Activated effector memory CD4-positive, alpha-beta T cell treated with anti-CD3 and anti-CD28 coated beads, Interleukin-2, amount 50 U/mL, for 16 hours (primary cell): Measurements from ENCODE around the gene CDK2AP2.
"Not testable (repeated sequence)": the region's sequence is repeated elsewhere in the genome, so short reads cannot be mapped to it uniquely, and the experiment has no call there.

ENCODE experiments used
- DNase-seq: peaks from one replicate; pipeline ENCODE4 v3.0.0-alpha.2; 2020

CDK2AP2 gene

DNA sequence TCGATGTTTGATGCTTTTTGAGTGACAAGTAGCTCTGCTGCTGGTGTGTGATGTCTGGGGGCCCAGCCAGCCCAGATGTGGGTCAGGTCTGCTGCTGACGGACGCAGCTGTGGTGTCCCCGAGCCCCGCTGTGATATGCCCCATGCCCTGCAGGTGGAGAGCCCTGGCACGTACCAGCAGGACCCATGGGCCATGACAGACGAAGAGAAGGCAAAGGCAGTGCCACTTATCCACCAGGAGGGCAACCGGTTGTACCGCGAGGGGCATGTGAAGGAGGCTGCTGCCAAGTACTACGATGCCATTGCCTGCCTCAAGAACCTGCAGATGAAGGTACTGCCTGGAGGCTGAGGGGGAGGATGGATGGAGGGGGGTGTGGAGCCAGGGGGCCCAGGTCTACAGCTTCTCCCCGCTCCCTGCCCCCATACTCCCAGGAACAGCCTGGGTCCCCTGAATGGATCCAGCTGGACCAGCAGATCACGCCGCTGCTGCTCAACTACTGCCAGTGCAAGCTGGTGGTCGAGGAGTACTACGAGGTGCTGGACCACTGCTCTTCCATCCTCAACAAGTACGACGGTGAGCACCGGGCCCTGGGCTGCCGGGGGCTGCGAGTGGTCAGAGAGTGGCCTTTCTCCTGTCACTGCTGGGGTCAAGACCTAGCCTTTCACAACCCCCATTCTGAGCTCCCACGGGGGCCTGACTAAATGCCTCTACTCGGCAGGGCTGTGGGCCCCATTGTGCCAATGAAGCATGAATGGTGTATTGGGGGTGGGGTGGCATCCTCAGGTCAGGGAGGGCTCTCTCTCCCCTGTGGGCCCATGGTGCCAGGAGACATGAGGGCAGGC lies 17.9 kb downstream of the CDK2AP2 start:
- DNase-seq = no peak

DNA sequence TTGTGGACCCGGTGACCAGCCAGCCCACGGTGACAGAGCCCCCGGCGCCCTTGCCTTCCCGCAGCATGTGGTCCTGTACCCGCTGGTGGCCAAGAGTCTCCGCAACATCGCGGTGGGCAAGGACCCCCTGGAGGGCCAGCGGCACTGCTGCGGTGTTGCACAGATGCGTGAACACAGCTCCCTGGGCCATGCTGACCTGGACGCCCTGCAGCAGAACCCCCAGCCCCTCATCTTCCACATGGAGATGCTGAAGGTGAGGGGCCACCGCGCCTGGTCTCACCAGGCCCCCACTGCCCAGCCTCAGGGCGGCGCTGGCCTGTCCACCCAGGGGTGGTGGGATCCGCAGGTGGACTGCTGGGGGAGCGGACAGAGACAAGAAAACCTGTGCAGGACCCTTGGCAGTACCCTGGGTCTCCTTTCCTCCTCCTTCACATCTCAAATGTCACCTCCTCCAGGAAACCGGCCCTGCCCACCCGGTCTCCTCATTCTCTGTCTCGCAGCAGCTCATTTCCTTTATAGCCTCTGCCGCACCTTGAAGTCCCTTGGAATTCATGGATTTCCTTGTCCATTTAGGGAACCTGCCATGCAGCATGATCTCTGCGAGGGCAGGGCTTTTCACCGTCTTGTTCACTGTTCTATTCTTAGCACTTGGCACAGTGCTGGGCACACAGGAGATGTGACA lies 18.6 kb downstream of the CDK2AP2 start:
- DNase-seq = no peak

DNA sequence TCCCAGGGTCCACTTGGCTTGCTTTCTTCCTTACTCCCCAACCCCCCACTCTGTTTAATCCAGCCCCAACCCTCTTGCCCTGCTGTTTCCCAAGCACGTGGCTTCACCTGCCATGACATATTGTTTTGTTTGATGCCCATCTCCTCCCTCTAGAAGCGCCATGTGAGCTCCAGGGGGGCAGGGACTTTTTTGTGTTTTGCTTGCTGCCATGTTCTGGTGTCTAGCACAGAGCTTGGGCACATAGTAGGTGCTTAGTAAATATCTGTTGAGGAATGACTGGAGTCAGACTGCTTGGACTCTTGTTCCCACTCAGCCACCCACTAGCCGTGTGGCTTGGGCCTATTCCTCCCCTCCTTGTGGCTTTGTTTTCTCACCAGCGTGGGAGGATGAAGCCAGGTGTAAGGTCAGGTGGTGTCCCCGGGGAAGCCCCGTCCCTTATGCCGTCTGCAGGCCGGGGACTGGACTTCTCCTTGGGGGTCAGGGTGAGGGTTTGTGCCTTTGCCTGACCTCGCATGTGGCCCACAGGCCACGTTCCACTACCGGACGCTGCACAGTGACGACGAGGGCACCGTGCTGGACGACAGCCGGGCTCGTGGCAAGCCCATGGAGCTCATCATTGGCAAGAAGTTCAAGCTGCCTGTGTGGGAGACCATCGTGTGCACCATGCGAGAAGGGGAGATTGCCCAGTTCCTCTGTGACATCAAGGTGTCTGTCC lies 21.3 kb downstream of the CDK2AP2 start:
- DNase-seq = peak; percentile 82

DNA sequence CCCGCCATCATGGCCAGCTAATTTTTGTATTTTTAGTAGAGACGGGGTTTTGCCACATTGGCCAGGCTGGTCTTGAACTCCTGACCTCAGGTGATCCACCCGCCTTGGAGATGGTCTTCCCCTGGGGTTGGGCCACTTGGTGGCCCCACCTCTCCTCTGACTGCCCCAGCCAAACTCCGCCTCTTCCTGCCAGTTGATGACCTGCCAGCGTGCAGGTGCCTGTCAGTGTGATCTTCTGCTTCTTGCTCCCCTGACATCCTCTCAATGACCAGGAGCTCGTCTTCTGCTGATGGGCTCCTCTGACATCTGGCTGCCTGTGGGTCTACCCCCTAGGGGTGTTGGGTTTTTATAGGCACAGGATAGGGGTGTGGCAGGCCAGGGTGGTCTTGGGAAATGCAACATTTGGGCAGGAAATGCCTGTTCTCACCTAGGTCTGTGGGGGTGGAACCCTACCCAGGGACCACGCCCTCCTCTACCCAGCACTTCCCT lies 22.0 kb downstream of the CDK2AP2 start:
- DNase-seq = peak; percentile 79

DNA sequence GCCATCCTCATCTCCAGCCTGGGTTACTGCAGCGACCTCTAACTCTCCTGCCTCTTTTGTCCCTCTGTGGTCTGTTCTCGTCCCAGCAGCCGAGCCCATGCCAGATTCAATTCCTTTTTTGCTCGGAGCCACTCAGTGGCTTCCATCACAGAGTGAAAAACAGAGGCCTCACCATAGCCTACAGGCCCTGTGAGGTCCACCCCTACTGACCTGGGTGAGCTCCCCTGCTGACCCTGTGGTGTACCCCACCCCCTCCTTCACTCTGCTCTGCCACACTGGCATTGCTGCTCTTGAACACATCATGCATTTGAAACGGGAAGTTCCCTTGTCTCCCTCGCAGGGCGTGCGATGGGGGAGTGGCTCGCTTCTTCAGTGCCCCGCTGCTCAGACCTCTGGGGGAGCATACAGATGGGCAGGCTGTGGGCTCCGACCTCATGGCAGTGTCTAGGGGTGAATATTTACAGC lies 23.1 kb downstream of the CDK2AP2 start:
- peak; percentile 88 for DNase-seq

DNA sequence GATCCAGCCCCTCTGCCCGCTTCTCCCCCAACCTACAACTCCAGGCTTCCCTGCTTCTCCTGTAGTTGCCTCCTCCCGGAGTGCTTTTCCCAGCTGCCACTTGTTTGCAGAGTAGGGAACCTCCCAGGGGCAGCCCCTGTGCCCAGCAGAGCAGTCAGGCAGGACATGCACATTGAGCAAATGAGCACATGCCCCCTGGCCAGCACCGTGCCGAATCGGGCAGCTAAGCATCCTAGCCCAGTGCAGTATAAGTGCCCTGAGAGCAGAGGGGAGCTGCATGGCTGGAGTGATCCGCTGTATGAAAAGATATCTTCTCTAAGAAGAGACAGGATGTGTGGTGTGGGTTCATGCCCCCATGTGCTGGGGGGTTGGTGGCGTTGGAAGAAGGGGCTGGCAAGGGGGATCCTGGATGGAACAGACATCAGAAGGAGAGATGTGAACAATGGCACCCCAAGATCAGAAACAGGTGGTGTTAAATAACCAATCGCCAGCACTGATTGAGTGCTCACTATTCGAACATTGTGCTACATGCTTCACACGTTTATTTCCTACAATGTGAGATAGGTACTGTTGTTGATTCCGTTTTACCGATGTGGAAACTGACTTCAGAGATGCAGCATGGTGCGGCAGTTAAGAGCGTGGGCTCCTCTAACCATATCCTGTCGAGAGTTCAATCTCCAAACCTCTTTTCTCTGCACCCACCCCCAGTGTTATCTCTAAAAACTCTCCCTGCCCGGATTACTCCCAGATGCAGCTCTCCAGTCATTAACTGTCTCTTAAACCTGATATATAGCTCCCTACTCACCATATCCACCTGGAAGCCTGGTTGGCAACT lies 23.9 kb downstream of the CDK2AP2 start:
- peak; percentile 79 for DNase-seq

DNA sequence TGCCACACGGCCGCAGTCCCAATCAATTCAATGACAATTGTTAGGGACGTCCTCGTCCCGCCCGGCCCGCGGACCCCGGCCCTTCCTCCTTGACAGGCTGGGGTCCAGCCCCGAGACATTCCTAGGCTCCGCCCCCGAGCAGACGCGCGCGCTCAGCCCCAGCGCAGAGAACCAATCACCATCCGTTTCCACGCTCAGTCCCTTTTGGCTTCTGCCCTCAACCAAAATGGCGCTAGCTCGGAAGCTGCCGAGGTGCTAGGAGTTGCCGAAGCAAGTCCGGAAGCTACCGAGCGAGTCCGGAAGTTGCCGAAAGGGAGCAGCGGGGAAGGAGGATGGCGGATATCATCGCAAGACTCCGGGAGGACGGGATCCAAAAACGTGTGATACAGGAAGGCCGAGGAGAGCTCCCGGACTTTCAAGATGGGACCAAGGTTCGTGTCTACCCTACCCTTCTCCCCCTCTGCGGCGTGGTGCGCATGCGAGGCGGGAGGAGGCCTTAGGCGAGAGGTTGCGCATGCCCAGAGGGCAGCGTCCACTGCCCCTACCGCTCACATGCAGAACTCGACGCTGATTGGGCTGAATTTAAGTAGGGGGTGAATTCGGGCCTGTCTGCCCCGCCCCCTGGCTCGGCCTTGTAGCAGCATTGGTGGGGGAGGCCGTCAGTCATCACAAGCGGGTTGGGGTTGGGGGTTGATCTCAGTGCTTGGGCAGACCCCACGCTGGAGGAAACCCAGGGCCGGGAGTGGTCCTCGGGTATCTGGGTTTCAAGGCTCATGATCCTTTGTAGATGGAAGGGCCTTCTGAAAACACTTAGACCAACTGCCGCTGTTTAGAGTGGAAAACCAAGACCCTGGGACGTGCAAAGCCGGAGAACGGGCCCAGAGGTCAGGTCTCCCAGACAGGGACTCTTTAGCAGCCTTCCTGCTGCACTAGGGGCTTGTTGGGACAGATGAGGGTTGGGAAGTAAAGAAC lies 24.8 kb downstream of the CDK2AP2 start, which contains the start of gene AIP:
TSS of gene AIP (plus strand) at position 200 of the 972 bp plus-strand sequence. CDS start at position 333, 133 bp downstream.
- peak; percentile 98 for DNase-seq

DNA sequence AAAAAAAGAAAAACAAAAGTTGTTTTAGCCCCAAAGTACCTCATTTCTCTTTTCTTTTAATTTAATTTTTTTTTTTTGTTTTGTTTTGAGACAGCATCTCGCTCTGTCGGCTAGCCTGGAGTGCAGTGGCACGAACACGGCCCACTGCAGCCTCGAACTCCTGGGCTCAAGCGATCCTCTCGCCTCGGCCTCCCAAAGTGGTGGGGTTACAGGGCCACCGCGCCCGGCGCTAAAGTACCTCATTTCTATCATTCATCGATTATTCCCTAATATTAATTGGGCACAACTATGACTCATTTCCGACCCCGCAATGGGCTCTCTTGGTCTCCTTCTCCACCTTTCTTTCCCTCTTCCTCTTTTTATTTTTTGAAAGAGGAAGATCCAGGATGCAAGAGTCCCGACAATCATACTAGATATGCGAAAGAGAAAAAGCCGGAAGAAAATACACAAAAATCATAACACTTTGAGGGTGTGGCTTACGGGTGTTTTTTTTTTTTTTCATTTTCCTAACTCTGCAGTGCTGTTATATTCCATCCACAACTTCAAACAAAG lies 25.6 kb downstream of the CDK2AP2 start:
- DNase-seq = no peak

DNA sequence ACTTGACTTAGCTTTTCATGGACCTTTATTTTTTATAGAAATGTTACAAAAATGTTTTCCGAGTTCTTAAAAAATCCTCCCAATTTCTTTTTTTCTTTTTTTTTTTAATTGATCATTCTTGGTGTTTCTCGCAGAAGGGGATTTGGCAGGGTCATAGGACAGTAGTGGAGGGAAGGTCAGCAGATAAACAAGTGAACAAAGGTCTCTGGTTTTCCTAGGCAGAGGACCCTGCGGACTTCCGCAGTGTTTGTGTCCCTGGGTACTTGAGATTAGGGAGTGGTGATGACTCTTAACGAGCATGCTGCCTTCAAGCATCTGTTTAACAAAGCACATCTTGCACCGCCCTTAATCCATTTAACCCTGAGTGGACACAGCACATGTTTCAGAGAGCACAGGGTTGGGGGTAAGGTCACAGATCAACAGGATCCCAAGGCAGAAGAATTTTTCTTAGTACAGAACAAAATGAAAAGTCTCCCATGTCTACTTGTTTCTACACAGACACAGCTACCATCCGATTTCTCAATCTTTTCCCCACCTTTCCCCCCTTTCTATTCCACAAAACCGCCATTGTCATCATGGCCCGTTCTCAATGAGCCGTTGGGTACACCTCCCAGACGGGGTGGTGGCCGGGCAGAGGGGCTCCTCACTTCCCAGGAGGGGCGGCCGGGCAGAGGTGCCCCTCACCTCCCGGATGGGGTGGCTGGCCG lies 30.5 kb downstream of the CDK2AP2 start:
- not testable (repeated sequence) for DNase-seq

DNA sequence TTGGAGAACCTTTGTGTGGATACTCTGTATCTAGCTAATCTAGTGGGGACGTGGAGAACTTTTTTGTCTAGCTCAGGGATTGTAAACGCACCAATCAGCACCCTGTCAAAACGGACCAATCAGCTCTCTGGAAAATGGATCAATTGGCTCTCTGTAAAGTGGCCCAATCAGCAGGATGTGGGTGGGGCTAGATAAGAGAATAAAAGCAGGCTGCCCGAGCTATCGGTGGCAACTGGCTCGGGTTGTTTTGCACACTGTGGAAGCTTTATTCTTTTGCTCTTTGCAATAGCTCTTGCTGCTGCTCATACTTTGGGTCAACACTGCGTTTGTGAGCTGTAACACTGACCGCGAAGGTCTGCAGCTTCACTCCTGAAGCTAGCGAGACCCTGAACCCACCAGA lies 31.3 kb downstream of the CDK2AP2 start:
- not testable (repeated sequence) for DNase-seq

DNA sequence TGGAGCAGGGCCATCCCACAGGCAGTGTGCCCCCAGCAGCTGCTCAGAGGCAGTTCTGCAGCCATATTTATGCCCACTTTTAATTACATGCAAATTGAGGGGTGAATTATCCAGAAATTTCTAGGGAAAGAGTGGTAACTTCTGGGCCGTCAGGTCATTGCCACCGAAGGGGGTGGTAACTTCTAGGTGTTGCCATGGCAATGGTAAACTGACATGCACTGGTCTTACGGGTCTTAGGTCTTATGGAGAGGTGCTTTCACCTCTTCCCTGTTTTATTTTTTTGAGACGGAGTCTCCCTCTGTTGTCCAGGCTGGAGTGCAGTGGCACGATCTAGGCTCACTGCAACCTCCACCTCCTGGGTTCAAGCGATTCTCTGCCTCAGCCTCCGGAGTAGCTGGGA lies 35.1 kb downstream of the CDK2AP2 start:
- no peak for DNase-seq

DNA sequence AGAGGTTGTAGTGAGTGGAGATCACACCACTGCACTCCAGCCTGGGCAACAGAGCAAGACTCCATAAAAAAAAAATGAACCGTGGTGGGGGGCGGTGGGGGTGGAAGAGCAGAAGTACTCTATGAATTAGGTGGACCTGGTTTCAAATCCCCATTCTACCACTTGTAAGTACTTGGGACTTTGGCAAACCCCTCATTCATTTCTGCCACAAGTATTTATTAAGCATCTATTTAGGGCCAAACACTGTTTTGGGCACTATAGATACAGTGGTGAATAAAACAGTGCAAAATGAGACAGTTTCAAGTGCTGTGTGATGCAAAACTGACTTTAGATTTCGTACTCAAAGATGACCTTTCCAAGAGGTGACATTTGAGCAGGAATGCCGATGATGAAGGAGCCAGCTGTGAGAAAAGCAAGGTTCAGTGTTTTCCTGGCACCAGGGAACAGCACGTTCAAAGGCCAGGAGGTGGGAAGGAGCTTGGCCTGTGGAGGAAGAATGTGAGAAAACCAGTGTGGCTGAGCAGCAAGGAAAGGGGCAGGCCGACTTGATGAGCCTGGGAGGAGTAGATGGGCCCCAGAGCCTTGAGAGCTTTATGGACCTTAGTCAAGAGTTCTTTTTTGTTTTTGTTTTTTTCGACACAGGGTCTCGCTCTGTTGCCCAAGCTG lies 37.5 kb downstream of the CDK2AP2 start:
- no peak for DNase-seq

DNA sequence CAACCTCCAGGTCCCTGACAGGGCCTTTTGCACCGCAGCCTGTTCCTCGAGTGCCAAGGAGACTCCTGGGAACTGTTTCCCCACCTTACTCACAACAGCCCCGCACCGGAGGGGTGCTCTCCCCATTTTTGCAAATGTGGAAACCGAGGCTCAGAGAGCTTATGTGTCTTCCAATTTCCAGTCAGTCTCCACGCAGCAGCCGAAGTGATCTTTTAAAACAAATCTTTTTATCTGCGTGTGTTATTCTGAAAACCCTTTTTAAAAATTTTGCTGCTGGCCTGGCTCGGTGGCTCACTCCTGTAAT lies 38.5 kb downstream of the CDK2AP2 start:
- no peak for DNase-seq

DNA sequence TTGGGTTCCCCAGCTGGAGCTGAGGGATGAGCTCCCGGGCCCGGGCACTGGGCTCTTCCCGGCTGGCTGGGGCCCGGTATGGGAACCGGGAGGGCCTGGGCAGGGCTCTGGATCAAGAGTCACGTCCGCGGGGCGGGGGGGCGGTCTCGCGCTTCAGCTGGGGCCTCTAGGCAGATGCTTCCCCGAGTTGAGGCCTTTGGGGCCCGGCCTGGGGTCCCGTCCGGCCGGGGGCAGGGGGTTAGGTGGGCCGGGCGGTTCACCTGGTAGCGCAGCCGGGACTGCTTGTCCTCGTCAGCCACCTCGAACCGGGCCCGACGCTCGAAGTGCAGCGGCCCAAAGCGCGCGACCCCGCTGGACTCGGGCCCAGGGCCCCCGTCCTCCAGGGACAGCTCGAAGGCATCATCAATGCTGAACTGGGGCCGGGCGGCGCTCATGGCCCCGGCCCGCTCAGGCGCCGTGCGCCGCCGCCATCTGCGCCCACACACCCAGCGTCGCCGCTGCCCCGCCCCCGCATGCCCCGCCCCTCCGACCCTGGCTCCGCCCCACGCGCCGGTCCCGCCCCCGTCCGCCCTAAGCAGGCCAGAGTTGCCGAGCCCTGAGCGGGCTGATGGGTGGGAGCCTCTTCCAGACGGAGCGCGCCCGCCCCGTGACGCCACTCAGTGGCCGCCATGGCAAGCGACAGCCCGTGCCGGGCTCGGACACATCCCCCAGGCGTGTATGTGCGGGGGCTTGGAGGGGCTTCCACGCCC lies 39.0 kb downstream of the CDK2AP2 start, which contains the start of gene TMEM134:
TSS of gene TMEM134 (minus strand) at position 493 of the 749 bp plus-strand sequence. CDS start at position 434, 59 bp downstream.
- DNase-seq = peak; percentile 97

DNA sequence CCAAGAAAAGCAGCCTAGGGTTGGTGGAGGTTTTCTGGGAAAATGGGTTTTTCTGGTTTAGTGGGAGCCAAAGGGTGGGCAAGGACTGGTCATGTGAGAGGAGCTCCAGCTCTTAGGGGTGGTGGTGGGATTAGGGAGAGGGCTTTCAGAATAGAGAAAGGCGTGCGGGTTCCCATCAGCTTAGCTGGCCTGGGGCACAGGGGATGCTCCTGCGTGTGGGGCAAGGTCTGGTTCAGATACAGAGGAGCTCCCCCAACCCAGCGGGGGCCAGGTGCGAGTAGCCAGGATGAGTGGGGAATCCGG lies 39.6 kb downstream of the CDK2AP2 start:
- DNase-seq = no peak

DNA sequence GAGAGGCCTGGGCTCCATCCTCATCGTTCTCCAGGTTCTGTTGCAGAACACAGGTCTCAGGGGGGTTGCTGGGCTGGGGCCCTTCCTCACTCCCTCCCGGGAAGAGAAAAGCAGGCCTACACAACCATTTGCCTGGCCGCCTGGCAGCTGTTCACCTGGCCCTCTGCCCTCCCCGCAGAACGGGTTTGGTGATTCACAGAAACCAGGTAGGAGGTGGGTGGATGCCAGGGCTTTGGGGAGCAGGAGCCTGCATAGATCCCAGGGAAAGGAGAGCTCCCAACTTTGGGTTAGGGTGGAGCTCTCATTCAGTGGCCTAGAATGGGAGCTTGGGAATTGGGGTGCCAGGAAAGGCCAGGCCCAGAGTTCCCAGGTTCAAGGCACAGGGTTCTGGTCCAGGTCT lies 39.9 kb downstream of the CDK2AP2 start:
- DNase-seq = peak; percentile 75

DNA sequence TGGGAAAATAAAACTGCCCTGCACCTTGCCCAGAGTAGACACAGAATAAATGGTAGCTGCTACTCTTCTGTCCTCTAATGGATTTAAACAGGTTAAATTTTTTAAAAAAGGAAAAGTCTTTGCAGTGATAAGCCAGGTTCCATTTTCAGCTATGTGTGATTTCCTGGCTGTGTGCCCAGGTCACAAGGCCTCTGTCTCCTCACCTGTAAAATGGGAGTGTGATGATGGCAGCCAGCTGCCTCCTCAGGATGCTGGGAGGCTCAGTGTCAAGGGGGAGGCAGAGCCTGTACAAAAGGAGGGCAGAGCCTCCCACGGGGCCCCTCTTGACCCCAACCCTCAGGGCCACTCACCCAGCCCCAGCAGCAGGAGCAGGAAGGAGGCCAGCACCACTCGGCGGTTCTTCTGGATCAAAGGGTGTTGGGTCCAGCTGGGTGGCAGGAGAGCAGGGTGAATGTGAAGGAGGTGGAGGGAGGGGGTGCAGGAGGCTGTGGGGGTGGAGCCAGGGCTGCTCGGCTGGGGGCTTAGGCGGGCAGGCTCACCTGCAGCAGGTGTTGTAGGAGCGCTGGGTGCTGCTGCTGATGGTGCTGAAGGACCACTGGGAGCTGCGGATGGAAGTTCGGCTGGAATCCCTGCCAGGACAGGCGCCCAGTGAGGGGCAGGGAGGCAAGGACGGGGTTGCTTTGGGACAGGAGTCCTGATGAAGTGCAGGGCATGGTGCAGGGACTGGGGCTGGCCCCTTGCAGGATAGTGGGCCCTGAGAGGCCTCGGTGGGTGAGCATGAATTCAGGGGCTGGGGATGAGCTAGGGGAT lies 40.8 kb downstream of the CDK2AP2 start:
- DNase-seq = no peak

DNA sequence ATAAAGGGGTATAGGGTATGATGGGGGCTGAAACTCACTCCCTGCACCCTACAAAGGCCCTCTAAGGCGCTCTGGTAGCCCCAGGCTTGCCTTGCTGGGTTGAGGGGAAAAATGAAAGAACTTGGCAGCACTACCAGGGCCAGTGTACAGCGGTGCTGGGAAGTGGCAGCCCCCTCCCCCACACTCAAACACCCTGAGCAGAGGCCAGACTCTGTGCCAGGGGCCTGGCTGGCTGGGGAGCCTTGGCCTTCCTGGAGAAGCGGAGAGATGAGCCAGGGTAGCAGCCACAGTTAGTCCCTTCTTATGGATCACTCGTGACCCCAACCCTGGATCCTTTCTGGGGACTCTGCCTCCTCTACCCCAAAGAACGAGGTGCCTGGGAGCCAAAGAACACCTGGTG lies 41.6 kb downstream of the CDK2AP2 start:
- DNase-seq = no peak
